Uterus (tissue), 2 donors: ENCODE measurements around the gene TARS3.

Experiments
- POLR2A ChIP-seq, 2 donors: fragments of 450-650 bp; IDR thresholded peaks; one replicate each; pipeline ENCODE4 v1.6.1; 2016; ENCODE audit warnings: antibody characterized with exemption in 2 of 2, mild to moderate bottlenecking in 1 of 2, moderate library complexity in 1 of 2
- TF ChIP-seq, protein P1 (sequence below), 4 experiments: fragments of 200-600 bp in 2 of 4; fragments of 450-650 bp in 2 of 4; sonication (generic) in 2 of 4; IDR thresholded peaks; one replicate each; pipeline ENCODE4 v1.5.1; 2016 to 2019; ENCODE audit warnings: antibody characterized with exemption in 4 of 4, mild to moderate bottlenecking in 2 of 4, moderate library complexity in 1 of 4

DNA sequence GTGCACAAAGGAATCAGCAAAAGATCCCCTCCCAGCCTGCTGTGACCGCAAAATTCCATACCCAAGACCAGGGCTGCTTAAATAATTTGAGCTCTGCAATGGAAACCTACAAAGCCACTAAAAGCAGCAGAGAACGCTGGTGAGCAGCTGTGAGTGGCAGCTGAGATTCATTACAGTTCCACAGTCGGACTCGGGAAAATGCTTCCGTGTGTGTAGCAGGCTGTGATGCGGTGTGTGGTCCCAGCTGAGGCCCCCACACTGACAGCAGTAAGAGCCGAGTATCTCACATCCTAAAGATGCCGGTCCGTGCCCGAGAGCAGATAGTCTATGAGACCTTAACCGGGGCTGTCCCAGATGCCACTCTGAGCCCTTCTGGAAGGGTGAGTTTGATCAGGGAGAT is 109.5 kb downstream of the TARS3 start:
- TF ChIP-seq, protein P1, sequence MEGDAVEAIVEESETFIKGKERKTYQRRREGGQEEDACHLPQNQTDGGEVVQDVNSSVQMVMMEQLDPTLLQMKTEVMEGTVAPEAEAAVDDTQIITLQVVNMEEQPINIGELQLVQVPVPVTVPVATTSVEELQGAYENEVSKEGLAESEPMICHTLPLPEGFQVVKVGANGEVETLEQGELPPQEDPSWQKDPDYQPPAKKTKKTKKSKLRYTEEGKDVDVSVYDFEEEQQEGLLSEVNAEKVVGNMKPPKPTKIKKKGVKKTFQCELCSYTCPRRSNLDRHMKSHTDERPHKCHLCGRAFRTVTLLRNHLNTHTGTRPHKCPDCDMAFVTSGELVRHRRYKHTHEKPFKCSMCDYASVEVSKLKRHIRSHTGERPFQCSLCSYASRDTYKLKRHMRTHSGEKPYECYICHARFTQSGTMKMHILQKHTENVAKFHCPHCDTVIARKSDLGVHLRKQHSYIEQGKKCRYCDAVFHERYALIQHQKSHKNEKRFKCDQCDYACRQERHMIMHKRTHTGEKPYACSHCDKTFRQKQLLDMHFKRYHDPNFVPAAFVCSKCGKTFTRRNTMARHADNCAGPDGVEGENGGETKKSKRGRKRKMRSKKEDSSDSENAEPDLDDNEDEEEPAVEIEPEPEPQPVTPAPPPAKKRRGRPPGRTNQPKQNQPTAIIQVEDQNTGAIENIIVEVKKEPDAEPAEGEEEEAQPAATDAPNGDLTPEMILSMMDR (IDR thresholded peaks at IDR 0.05): no peak
- no peak for TF ChIP-seq POLR2A (IDR thresholded peaks at IDR 0.05)
